ENCODE results near the gene ZNF512. TPM values are rescaled to one million over a fixed set of nuclear protein-coding genes. Genes with fewer than 3 reads are reported as not detected.
A peak's percentile ranks its signal among the peaks of the same experiment; 100 is the strongest.

ZNF512 gene
- total and polyA plus RNA-seq, 2 of the 13 experiments (the other 11 are each of a cell fraction or from before 2014, with no cell fraction given): 29.8 to 31.0 TPM

DNA sequence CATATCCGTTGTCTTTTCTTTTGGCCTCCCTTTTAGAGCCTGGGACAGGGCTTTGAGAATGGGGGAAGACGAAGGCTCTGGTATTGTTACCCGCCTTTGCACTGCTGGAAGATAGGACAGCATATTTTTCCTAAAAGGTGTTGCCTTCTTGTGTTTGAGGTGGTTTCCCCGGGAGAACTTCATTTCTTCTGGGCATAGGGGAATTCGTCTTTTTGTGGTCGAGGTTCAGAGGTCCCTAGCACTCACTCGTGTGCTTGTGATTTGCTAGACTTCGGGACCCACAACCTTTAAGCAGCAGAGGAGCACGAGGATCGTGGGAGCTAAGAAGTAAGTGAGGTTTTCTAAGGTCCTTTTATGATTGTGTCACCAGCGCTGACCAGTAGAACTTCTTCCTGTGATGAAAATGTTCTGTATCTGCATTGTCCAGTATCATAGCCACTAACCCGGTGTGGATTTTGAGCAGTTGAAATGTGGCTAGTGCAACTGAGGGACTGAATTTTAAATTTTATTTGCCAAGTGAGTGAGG lies 611 bp downstream of the ZNF512 start:
- peak overlapping the region; percentile 79 for H2AFZ ChIP-seq (ENCODE audit: low read length)
- WGBS (ENCODE audit: low lambda C conversion rate): under 1% methylated on average over 12 of the region's 12 CpGs
- ATAC-seq: peak; percentile 9
- TF ChIP-seq, protein P1, sequence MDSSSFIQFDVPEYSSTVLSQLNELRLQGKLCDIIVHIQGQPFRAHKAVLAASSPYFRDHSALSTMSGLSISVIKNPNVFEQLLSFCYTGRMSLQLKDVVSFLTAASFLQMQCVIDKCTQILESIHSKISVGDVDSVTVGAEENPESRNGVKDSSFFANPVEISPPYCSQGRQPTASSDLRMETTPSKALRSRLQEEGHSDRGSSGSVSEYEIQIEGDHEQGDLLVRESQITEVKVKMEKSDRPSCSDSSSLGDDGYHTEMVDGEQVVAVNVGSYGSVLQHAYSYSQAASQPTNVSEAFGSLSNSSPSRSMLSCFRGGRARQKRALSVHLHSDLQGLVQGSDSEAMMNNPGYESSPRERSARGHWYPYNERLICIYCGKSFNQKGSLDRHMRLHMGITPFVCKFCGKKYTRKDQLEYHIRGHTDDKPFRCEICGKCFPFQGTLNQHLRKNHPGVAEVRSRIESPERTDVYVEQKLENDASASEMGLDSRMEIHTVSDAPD (CRISPR knock-in tag; IDR thresholded peaks at IDR 0.05): no peak
- TF ChIP-seq PHF20 (CRISPR knock-in tag; IDR thresholded peaks at IDR 0.05) (no peak), NFE2L2 (IDR thresholded peaks at IDR 0.05; ENCODE audit: low read length) (no peak), ZNF441 (CRISPR knock-in tag; IDR thresholded peaks at IDR 0.05; ENCODE audit: borderline replicate concordance) (0 out of 2 replicates have a peak, but pooled peaks have one; percentile 16), RCOR2 (CRISPR knock-in tag; IDR thresholded peaks at IDR 0.05) (no peak), ZNF75D (CRISPR knock-in tag; IDR thresholded peaks at IDR 0.05; ENCODE audit: borderline replicate concordance) (peak; percentile 23; the same call in 1 of the 2 replicates), PHF21A (CRISPR knock-in tag; IDR thresholded peaks at IDR 0.05) (peak; percentile 41; the same call in 1 of the 2 replicates), FOXA3 (CRISPR knock-in tag; IDR thresholded peaks at IDR 0.05) (0 out of 2 replicates have a peak, but pooled peaks have one; percentile 8), KDM5A (IDR thresholded peaks at IDR 0.05; ENCODE audit: borderline replicate concordance, low read length) (peak; percentile 23), CBX2 (IDR thresholded peaks at IDR 0.05; ENCODE audit: low read depth, low read length) (no peak), CBX2 (CRISPR knock-in tag; IDR thresholded peaks at IDR 0.05; ENCODE audit: low read depth) (no peak), SAFB2 (CRISPR knock-in tag; IDR thresholded peaks at IDR 0.05; ENCODE audit: borderline replicate concordance, low read depth) (no peak), GFI1 (CRISPR knock-in tag; IDR thresholded peaks at IDR 0.05; ENCODE audit: borderline replicate concordance) (0 out of 2 replicates have a peak, but pooled peaks have one; percentile 38), ZNF326 (CRISPR knock-in tag; IDR thresholded peaks at IDR 0.05; ENCODE audit: borderline replicate concordance) (0 out of 2 replicates have a peak, but pooled peaks have one; percentile 5), ZNF24 (IDR thresholded peaks at IDR 0.05) (no peak), HMG20B (CRISPR knock-in tag; conservative IDR thresholded peaks at IDR 0.05) (no peak)
- TF ChIP-seq, protein P2, sequence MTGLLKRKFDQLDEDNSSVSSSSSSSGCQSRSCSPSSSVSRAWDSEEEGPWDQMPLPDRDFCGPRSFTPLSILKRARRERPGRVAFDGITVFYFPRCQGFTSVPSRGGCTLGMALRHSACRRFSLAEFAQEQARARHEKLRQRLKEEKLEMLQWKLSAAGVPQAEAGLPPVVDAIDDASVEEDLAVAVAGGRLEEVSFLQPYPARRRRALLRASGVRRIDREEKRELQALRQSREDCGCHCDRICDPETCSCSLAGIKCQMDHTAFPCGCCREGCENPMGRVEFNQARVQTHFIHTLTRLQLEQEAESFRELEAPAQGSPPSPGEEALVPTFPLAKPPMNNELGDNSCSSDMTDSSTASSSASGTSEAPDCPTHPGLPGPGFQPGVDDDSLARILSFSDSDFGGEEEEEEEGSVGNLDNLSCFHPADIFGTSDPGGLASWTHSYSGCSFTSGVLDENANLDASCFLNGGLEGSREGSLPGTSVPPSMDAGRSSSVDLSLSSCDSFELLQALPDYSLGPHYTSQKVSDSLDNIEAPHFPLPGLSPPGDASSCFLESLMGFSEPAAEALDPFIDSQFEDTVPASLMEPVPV (CRISPR knock-in tag; IDR thresholded peaks at IDR 0.05): no peak
- TF ChIP-seq, protein P3, sequence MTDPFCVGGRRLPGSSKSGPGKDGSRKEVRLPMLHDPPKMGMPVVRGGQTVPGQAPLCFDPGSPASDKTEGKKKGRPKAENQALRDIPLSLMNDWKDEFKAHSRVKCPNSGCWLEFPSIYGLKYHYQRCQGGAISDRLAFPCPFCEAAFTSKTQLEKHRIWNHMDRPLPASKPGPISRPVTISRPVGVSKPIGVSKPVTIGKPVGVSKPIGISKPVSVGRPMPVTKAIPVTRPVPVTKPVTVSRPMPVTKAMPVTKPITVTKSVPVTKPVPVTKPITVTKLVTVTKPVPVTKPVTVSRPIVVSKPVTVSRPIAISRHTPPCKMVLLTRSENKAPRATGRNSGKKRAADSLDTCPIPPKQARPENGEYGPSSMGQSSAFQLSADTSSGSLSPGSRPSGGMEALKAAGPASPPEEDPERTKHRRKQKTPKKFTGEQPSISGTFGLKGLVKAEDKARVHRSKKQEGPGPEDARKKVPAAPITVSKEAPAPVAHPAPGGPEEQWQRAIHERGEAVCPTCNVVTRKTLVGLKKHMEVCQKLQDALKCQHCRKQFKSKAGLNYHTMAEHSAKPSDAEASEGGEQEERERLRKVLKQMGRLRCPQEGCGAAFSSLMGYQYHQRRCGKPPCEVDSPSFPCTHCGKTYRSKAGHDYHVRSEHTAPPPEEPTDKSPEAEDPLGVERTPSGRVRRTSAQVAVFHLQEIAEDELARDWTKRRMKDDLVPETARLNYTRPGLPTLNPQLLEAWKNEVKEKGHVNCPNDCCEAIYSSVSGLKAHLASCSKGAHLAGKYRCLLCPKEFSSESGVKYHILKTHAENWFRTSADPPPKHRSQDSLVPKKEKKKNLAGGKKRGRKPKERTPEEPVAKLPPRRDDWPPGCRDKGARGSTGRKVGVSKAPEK (CRISPR knock-in tag; IDR thresholded peaks at IDR 0.05; ENCODE audit: borderline replicate concordance): no peak
- TF ChIP-seq, protein P4, sequence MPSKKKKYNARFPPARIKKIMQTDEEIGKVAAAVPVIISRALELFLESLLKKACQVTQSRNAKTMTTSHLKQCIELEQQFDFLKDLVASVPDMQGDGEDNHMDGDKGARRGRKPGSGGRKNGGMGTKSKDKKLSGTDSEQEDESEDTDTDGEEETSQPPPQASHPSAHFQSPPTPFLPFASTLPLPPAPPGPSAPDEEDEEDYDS (CRISPR knock-in tag; IDR thresholded peaks at IDR 0.05): no peak

More for the DNA sequence above, 611 bp downstream of the ZNF512 start:
- Histone ChIP-seq H3K9ac (ENCODE audit: insufficient read depth, low read depth, low read length) (peak overlapping the region; percentile 88), H3K9me3 (ENCODE audit: low read length) (no peaks in the 10 kb centered on the region), H4K20me1 (ENCODE audit: insufficient read depth, low read length) (peaks cover 24% of the 10 kb centered on the region), H3K4me2 (ENCODE audit: low read depth, low read length) (peak overlapping the region; percentile 94), H3K4me1 (ENCODE audit: insufficient read depth, low read length) (peaks cover 50% of the 10 kb centered on the region), H3K36me3 (replicated peaks in 1 of 2; ENCODE audit: control insufficient read depth in 1 of 2, insufficient read depth in 2 of 2, low read length in 2 of 2) (no peaks in the 10 kb centered on the region; a peak in 1 of 5 replicates), H3K79me2 (ENCODE audit: insufficient read depth, low read length) (peaks cover 55% of the 10 kb centered on the region), H3K27ac (ENCODE audit: extremely low read length, insufficient read depth, low read length) (peak overlapping the region; percentile 57), H3K4me3 (replicated peaks in 1 of 3; ENCODE audit: insufficient read depth in 1 of 3, low read depth in 2 of 3, low read length in 3 of 3) (peak overlapping the region; percentile 69 to 97 (median 87)), H3K27me3 (ENCODE audit: control insufficient read depth in 1 of 2, insufficient read depth in 2 of 2, low read length in 2 of 2) (no peaks in the 10 kb centered on the region; a peak in 1 of 5 replicates)
- FAIRE-seq (no peak), DNase-seq (ENCODE audit: low spot score) (no peak)
- in situ Hi-C loops (cut with HindIII; ENCODE audit: extremely low pct_ligation_motif_present, low pct_unique_long_range_greater_than_20kb) (no loop called here), intact Hi-C loops (cut with micrococcal nuclease; ENCODE audit: unreplicated experiment) (loop anchor here (5.0 kb wide), 1 partner anchor 86 kb away; the partner anchor contains the start of genes FNDC4 and GCKR)
- TSS peak; percentile 75 for BruUV-seq (replicated peaks)
- CTCF ChIA-PET (ENCODE audit: low intra/inter-chr PET ratio, low total read pairs): interaction anchor here (1.1 kb wide), 1 partner anchor 213 kb away, joined by 3 read pairs; the partner anchor contains the start of genes EIF2B4 and SNX17
- POLR2A ChIA-PET: interaction anchor here (0.6 to 2.3 kb wide), 19 partner anchors 8 to 229 kb away, joined by 3 to 25 read pairs (median 4); partner anchors contain the start of genes CCDC121, FNDC4, GPN1 and GTF3C2
